GM18502 (cell line): Measurements from ENCODE around the gene SUCNR1.
A peak's percentile ranks its signal among the peaks of the same experiment; 100 is the strongest.
"Not testable (repeated sequence)": the region's sequence is repeated elsewhere in the genome, so short reads cannot be mapped to it uniquely, and the experiment has no call there.

Experiments used
- ATAC-seq: cut with Tn5 transposase; IDR thresholded peaks from one replicate; pipeline ENCODE4 v1.9.1; 2021; ENCODE audit warnings: mild to moderate bottlenecking; ENCODE audit not compliant: unreplicated experiment, poor library complexity

Gene SUCNR1, protein sequence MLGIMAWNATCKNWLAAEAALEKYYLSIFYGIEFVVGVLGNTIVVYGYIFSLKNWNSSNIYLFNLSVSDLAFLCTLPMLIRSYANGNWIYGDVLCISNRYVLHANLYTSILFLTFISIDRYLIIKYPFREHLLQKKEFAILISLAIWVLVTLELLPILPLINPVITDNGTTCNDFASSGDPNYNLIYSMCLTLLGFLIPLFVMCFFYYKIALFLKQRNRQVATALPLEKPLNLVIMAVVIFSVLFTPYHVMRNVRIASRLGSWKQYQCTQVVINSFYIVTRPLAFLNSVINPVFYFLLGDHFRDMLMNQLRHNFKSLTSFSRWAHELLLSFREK

DNA sequence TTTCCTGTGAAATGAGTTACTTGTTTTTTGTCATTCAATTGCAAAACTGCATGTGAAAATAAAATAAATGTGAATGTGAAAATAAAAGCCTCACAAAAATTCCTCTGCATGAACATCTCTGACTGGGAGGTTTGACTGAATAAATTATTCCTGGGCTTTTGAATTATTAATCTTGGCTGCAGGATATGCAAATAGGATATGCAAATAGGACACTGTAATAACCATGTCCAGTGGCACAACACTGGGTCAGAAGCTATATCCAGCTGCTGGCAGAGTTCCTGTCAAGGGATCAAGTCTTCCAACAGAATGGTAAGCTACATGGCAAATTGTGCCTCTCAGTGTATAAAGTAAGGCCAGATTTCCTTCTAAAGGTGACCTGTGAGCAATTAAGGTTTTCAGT lies at the start of gene SUCNR1:
Gene SUCNR1 (plus strand): TSS at position 246 of the 400 bp plus-strand sequence. CDS start 6,250 bp downstream, outside the sequence.
- ATAC-seq: no peak

DNA sequence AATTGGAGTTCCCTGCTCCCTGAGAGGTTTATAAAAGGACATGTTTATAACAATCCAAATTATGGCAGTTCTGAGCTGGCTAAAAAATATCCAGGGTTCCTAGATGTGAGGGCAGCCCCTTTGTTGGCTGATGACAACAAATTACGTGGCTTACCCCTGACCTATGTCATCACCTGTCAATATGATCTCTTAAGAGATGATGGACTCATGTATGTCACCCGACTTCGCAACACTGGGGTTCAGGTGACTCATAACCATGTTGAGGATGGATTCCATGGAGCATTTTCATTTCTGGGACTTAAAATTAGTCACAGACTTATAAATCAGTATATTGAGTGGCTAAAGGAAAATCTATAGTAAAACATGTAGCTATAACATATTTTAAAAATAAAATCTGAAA lies 45.6 kb upstream of the SUCNR1 start:
- no peak for ATAC-seq

DNA sequence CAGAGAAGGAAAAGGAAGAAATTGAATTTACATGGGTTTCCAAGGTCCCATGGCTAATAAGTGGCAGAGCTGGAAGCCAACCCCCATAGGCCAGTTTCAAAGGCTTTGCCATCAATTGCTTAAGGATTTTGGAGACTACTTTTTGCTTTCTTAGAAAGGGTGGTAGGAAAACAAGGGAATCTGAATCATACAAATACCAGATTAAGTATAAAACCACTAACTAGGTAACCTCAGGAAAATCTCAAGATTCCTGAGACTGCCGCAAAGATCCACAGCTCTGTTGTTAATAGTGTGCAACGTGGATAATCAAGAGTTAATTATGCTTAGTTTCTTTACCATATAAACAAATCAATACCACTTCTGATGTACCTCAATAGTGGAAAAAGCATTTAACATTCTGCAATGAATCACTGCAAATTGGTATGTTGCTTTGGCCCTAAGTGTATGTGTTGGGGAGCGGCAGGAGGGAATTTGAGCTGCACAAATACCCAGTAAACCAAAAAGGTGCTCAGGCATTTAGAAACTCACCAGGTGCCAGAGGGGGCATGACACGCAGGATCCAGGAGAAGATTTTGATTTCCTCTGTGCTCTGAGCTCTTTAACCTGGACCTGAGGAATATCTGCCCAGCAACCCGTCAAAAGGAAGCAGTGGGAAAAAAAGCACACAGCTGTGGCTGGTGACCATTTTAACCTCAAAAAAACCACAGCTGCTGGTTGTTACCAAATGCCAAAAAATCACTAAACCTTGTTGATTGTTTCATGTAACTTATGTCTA lies 37.5 kb upstream of the SUCNR1 start:
- no peak for ATAC-seq

DNA sequence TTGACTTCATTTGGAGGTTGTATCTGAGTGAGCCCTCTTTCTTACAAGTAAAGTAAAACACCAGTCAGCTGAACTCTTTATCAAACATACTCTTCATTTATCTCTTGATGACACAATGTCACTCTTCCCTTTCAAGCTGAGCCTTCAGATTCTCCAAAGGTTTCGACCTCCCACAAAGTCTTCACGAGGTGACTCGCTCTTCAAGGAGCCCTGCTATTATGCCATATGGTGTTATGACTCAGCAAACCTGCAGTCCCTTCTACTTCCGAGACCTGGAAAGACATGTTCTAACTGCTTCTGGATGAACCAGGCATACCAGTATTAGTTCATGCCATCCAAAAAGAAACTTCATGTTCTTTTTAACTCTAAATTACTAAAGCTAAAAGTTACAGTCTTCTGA lies 36.4 kb upstream of the SUCNR1 start:
- no peak for ATAC-seq

DNA sequence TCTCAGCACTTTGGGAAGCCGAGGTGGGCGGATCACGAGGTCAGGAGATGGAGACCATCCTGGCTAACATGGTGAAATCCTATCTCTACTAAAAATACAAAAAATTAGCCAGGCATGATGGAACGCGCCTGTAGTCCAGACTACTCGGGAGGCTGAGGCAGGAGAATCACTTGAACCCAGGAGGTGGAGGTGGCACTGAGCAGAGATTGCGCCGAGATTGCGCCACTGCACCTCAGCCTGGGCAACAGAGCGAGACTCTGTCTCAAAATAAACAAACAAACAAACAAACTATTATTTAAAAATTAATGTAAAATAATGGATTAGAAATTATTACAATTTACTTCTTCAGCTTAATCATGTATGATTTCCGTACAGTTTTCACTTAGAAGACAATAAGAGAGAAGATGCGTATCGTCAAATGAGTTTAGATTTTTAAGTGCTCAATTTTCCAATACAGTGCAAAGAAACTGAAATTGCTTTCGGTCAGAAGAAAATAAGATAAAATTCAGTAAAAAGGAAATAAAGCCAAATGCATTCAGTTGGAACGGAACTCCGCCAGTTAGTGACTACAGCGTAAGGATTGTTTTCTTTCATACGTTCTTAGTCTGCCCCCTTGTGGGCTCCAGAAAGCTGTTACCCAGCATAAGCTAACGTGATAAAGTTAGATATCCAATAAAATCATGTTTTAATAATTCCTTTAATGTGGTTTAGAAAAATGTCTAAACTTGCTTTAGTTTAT lies 34.7 kb upstream of the SUCNR1 start:
- ATAC-seq: peak; percentile 85

DNA sequence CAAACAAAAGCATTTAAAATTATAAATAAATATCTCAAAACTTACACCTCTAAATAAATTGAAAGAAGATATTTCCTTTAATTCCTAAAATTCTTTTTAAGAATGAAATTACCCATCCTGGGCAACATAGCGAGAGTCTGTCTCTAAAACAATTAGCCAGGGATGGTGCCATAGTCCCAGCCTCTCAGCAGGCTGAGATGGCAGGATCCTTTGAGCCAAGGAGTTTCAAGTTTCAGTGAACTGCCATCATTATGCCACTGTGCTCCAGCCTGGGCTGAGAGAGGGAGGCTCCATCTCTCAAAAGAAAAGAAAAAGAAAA lies 34.2 kb upstream of the SUCNR1 start:
- no peak for ATAC-seq

DNA sequence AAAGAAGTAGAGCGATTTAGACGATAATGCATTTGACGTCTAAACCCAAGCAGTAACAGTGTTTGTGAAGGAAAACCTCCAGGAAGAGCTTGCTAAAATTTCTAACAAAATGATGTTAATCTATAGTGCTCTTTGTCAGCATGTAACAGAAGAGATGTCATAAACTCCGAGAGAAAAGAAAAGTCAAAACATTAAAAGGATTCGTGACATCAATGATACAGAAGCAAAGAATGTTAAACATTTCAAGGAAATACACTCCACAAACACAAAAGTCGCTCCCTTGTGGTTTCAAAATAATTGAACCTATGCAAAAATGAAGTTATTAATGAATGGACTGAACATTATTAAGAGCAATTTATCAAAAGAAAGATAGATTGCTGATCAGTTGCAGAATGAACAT lies 31.6 kb upstream of the SUCNR1 start:
- no peak for ATAC-seq

DNA sequence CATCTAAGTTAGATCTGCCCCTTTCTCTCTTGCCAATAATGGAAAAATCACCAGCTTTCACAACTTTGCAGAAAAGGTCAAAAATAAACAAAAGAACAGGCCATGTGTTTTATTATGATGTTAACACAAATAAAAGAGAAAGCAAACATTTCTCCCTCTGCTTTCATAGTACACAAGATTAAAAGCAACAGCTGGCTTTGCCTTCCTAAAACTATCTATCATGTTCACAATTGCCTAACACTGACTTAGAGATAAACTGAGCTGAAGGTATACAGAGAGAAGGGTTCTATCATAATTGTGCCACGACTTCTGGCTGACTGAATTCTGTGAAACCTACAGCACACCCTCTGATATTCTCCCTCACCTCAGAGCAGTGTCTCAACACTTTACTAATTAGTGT lies 30.2 kb upstream of the SUCNR1 start:
- no peak for ATAC-seq

DNA sequence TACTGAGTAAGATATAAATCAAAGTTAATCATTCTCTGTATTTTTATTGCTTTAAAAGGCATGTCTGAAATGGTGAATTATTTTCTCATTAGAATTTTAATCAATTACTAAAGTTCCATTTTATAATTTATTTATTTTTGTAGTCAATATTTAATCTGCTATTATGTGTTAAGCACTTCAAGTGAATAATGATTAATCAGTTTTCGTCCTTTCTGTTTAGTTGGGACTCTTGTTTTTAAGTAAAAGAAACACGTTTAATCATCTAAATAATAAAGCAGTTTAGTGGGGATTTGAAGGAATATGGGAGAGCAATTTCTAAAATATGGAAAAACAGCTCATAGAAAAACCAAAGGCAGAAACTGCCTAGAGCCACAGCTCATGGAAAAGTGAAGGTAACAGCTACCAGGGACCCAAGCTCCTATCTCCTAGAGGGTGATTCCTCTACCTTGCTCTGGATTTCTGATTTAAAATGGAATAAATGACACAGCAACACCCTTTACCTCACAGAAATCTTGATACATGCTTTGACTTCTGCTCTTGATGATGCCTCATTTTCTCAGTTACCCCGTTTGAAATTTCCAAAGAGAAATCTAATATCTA lies 28.0 kb upstream of the SUCNR1 start:
- ATAC-seq: no peak

DNA sequence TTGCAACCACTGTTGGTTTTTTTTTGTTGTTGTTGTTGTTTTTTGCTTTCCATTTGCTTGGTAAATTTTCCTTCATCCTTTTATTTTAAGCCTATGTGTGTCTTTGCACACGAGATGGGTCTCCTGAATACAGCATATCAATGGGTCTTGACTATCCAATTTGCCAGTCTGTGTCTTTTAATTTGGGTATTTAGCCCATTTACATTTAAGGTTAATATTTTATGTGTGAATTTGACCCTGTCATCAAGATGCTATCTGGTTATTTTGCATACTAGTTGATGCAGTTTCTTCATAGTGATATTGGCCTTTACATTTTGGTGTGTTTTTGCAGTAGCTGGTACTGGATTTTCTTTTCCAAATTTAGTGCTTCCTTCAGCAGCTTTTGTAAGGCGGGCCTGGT lies 23.4 kb upstream of the SUCNR1 start:
- not testable (repeated sequence) for ATAC-seq

DNA sequence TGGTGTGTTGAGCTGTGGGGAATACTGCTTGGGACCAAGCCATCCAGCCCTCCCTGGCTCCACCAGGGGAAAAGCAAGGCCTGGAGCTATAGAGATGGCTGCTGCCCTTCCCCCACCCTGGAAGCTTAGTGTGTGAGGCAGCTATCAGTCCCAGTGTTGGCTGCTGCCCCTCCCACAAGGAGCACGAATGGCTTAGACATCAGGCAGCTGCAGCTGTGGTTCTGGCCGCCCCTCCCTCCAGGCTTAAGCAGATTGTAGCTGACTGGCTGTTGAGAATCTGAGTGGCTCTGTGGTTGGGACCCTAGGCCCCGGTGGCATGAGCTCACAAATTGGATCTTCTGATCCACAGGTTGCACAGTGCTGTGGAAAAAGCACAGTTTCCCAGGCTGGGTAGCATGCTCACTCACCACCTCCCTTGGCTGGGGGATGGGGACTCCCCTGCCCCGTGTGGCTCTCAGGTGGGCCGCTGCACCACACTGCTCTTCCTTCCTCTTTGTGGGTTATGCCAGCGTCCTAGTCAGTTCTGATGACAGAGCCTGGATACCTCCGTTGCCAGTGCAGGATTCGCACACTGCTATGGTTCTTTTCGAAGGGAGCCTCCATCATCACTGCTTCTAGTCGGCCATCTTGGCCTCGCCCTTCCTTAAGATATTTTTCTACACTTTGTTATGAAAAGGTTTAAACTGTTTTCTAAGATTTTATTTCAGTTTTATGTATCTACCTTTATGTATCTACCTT lies 21.2 kb upstream of the SUCNR1 start:
- no peak for ATAC-seq

DNA sequence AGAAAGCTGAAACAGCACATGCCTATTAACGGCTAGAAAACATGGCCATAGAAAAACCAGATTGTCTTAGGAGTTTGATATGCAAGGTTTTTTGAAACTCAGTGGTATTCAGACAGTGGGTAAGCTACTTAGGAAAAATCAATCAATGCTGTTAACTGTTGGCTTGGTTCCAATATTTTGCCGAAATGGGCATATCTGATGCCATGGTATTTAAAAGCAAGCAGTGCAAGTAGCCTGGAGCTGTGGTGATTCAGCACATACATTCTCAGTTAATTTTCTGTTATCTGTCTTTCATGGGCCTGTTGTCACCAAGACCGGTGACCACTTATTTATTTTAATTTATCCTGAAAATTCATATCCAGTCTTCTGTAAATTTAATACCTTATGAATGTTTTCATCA lies 17.3 kb upstream of the SUCNR1 start:
- ATAC-seq: no peak

DNA sequence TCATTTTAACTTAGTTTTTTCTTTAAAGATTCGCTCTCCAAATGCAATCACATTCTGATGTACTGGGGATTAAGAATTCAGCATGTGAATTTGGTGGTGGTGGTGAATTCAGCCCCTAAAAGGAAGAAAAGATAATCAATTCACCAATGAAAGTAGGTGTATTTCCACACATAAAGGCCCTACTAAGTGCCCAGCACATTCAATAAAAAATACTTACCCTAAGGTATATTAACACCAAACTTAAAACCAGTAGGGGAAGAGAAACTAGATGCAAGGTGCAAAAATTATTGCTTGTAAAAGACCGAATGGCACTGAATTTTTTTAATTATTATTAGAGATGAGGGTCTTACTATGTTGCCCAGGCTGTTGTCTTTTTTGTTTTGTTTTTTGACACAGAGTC lies 16.8 kb upstream of the SUCNR1 start:
- ATAC-seq: no peak

DNA sequence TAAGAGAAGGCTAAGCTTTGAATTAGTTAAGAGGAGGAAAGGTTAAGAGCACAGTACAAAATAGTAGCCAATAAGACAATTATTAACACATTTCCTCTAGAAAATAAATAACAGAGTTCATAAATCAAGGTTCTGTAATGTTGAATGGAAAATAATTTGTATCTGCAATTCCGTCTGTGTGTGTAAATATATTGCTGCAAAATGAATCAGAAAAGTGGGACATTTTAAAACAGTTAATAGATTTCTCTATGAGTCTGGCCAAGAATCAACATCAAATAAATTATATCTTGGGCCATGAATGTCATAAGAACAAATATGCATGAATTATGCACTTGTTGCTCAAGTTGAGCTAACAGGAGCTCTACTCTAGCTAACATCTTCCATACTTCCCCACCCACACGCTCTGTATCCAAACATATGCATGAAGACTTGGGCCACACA lies 14.2 kb upstream of the SUCNR1 start:
- ATAC-seq: no peak

DNA sequence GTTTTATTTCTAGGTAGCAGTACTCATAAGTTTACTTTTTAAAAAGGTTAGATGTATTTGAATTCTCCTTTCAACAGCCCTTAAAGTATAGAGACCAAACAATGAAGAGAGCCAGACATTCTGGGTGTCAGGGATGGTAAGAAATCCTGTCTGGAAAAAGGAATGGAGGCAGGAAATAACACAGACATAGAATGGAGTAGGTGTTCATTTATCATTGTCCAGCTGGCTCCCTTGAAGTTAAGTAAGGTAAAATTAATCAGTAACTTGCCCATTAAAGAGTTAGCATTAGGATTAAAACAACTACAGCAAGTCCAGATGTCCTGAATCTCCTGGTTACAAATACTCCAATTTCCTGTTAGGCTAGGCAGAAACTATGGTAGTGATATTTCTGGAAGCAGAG lies 13.5 kb upstream of the SUCNR1 start:
- ATAC-seq: no peak

DNA sequence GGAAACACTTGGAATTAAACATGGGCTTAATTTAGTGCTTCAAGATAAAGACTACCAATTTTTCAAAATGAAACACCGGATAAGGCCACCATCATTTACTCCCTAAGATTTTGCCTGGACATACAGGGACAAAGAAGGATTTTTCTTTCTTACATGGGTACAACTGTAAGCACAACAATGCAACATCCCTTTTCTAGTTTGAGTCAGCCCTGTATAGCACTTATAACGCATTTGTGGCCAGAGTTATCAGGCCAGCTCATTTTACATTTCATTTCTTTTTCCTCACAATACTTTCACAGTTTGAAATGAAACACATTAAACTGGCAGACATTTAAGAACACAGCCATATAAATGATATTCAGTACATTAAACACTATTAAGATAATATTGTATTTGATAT lies 9.8 kb upstream of the SUCNR1 start:
- ATAC-seq: no peak

DNA sequence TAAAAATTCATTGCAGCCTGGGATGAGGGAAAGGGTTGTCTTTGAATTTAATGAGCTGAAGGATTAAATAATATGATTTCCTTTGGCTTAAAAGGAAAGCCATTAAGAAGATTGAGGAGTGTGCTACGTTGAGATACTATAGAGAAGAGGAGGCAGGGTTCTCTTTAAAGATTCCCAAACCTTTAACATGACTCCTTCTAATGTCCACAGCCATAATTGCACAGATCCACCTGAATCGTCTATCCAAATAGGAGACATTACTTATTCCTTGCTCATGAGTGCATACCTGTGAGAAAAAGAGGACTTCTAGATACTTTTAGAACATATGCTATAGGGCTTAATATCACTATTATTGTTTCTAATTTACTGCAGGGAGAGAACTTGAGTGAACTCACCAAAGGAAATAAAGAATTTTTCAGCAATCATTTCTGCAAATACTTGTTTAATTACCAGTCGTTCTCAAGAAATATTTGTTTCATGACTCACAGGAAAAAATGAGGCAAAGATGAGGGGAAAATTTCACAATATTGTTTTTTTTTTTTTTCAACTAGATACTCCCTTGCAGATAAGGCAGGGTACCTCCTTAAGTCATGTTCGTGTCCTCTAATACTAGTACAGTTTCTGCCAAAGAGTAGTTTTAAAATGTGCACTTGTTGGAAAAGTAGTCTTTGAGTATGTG lies 8.9 kb upstream of the SUCNR1 start:
- no peak for ATAC-seq

DNA sequence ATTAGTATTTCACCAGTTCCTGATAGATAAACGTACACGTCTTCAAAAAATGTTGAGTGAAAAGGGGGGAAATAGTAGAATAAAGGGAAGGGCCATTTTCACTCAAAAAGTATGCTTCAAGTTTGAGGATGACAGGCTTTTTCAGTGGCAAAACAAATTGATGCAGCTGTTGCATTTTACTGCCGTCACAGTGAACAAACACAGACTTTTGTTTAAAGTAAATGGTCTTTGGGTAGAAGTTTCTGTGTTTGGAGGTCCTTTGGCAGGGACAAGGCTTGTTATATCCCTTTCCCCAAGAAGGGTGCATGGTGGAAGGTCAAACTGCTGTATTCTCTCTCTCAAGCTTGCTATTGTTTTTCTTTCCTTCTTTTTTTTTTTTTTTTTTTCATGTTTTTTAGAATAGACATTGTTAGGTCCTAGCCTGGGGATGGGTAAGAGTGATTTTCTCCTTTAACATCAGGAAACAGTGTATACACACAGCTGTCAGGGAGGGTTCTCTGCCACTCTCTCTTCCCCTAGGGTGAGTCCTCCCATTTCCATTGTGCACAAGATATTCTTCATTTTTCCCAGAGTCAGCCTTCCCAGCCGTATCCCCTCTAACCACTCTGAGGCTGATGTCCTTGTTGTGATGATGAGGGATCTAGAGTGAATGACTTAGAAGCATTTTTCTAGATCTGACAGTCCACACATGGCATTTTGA lies 6.6 kb upstream of the SUCNR1 start:
- no peak for ATAC-seq

DNA sequence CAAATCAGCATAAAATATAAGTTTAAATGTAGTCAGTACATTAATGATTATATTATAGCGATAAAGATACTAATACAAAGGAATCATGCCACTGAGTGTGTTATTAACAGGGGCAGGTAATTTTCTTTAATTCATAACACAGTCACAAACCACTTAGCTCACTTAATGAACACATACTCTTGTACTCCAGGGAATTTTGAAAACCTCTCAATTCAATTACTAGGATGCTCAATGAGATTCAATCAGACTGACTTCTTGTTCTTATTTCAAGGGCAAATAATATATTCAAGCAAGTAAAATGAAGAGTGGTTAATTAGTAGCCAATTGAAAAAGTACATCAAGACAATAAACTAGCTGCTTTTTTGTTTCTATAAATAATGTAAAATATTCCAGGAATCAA lies 5.8 kb upstream of the SUCNR1 start:
- no peak for ATAC-seq
